HG02798 (cell line): Measurements from ENCODE around the gene MEAF6.
"Not testable (repeated sequence)": the region's sequence is repeated elsewhere in the genome, so short reads cannot be mapped to it uniquely, and the experiment has no call there.

Source experiments
- ATAC-seq: cut with Tn5 transposase; IDR thresholded peaks from one replicate; pipeline ENCODE4 v1.9.1; 2021; ENCODE audit warnings: mild to moderate bottlenecking; ENCODE audit not compliant: unreplicated experiment, poor library complexity

The MEAF6 gene

DNA sequence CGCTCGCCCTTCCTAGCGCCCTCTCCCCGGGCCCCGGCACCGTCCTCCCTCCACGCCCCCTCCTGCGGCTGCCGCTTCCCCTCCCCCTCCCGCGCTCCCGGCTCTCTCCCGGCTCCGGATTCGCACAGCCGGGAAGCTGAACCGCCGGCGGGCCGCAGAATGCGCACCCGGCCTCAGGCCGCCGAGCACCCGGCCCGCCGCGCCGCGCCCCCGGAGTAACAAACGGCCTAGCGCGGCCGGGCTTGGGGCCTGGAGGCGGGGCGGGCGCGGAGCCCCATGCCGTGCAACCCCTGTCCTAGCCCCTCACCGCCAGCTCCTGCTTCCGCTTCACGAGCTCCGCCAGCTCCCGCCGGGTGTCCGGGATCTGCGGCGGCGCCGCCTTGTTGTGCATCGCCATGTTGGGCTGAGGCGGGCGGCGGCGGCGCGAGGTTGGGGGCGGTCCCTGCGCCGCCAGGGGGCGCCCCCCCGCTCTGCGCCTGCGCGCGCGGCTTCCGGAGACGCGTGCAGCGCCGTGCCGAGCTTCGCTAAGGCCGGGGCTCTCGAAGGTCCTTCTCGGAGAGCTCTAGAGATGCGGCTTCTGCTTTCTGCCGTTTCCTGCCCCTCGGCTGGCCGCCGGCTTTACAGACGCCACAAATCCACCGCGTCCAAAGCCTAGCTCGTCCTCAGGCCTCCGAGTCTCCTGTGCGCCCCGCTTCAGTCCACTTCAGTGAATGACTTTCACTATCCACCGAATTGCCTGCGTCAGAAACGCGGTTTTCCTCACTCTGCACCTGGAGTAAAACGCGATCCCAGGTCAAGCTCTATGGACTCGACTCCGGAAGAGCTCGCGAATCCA, at the start of gene MEAF6:
TSS of gene MEAF6 (minus strand) at position 417 of the 835 bp plus-strand sequence. CDS start at position 397, 20 bp downstream.
- peak; percentile 92 for ATAC-seq

DNA sequence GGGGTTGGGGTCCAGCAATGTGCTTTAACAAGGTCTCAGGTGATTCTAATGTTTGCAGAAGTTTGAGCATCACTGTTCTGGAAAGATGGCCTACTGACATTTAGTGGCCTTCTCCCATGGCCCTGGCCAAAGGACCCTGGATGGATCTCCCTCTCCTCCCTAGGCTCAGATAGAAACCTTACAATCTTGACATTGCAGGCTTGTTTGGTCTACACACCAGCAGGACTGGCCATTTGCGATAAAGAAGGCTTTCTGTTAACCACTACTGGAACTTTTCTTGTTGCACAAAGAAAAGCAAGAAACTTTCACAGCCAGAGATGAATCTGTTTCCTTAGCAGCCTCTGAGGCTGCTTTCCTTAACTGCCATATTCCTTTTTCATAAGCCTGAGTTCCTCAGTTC, 48.4 kb upstream of the MEAF6 start:
- ATAC-seq = no peak

DNA sequence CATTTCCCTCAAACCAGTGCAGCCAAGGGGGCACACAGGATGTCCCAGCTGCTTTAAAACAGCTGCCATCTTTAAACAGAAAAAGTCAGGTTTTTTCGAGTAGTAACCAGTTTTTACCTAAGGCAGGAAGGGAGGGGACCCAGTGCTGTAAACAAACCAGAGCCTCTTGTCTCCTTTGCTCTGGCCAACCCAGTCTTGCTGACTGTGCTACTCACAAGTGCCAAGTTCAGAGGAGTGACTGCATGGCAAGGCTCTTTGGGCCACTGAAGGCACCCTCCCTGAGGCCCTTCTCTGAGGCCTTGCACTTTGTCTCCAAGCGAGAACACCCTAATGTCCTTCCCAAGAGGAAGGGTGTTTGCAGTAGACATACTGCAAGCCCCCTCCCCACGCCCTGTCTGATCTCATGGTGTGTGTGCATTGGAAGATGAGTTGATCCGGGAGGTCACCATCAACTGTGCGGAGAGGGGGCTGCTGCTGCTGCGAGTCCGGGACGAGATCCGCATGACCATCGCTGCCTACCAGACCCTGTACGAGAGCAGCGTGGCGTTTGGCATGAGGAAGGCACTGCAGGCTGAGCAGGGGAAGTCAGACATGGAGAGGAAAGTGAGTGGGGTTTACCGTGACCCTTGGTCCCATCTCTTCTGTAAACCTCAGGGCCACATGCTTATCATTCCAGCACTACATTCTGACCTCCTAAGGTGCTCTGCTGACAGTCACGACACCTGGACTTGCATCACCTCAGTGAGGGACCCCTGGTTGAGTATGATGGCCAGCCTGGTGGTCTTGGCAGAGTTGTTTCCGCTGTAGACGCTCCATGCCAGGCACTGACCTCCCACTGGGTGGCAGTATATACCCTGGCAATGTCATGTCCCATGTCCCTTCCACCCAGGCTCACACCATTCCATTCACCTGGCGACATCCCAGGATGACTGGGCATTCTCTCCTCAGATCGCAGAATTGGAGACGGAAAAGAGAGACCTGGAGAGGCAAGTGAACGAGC, 46.9 kb upstream of the MEAF6 start:
- ATAC-seq = no peak

DNA sequence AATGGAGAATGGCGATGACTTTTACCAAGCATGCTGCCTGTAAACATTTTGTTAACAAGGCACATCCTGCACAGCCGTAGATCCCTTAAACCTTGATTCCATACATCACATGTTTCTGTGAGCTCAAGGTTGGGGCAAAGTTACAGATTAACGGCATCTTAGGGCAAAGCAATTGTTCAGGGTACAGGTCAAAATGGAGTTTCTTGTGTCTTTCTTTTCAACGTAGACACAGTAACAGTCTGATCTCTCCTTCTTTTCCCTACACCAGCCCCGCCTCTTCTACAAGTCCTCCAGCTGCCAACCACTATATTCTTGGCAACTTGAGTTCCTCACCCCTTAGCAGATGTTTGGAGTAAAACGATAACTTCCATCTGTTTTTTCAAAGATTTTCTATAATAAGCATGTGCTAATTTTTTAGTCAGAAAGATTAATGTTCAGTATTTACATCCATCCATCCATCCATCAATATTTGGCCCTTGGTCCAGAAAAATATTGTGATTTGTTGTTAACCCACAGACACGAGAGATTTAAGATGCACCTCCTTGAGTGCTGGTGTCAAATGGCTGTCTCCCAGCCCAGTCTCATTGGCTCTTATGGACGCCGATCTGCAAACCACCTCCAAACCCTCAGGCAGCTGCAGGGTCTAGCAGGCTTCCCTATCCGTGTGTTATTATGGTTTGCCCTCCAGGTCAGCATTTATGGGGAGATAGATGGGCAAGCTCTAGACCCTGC, 46.0 kb upstream of the MEAF6 start:
- ATAC-seq = no peak

DNA sequence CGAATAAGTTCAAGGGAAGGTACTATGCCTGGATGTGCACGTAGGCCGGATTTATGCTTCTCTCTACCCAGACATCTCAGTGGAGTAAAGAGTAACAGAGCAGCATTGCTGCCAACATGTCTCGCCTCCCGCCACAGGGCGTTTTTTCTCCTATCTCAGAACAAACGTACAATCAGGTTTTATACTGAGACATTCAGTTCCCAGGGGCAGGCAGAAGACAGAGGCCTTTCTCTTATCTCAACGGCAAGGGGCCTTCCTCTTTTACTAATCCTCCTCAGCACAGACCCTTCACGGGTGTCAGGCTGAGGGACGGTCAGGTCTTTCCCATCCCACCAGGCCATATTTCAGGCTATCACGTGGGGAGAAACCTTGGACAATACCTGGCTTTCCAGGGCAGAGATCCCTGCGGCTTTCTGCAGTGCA, 45.4 kb upstream of the MEAF6 start:
- not testable (repeated sequence) for ATAC-seq

DNA sequence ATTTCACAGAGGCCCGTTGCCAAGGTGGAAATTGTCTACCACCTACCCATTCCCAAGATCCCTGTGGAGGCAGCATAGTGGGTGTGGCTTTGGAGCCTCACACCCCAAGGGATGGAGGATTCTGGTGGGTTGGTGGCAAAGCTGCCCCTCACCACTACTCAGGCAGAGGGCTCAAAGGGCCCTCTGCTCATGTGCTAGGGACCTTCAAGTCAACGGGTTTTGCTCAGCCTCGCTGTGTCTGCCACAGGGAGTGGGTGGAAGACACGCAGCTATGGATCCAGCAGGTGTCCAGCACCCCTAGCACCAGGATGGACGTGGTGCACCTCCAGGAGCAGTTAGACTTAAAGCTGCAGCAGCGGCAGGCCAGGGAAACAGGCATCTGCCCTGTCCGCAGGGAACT, 44.5 kb upstream of the MEAF6 start:
- no peak for ATAC-seq

DNA sequence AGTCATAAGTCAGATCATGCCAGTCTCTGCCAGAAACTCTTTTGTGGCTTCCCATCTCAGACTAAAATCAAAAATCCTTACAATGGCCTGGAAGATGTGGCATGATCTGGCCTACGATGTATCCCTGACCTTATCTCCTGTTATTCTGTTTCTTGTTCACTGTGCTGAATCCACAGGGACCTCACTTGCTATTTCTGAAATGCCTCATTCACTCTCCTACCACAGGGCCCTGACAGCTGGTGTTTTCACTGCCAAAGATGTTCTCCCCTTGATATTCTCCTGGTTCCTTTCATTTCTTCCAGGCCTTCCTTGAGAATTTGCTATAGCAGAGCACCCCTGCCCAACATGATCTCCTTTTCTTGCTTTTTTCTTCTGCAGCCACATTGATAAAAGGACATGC, 43.8 kb upstream of the MEAF6 start:
- no peak for ATAC-seq

DNA sequence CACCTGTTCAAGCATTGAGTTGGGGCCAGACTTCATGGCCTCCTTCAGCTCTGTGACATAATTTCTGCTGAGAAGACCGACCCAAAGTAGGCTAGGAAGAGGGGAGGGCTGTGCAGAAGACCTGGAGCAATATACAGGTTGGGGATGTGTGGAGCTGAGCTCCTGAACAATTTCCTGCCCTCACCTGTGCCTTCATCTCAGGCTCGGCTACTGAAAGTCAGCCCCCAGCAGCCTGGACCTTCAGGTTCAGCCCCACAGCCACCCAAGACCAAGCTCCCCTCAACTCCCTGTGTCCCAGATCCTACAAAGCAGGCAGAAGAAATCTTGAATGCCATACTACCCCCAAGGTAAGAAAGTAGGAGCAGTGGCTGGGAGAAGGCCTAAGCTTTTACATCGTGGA, 42.8 kb upstream of the MEAF6 start:
- ATAC-seq = no peak

DNA sequence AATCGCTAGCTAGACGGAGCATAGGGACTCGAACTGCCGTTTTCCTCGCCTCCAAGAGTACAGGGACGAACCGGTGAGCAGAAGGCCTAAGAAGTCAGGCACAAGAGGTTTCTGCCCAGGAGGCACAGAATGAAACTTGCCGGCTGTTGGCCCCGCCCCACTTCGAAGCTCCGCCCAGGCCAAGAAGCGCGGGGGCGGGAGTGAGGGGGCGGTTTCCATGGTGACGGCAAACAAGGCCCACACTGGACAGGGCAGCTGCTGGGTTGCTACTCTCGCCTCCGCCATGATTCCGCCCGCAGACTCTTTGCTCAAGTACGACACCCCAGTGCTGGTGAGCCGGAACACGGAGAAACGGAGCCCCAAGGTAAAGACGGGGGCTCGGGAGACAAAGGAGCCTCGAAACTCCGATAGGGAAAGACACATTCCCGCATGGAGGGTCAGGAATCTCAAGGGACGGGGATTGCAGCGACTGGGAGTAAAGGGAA, 42.2 kb upstream of the MEAF6 start, which contains the start of gene DNALI1:
TSS of gene DNALI1 (plus strand) at position 229 of the 485 bp plus-strand sequence. CDS start at position 284, 55 bp downstream.
- no peak for ATAC-seq

DNA sequence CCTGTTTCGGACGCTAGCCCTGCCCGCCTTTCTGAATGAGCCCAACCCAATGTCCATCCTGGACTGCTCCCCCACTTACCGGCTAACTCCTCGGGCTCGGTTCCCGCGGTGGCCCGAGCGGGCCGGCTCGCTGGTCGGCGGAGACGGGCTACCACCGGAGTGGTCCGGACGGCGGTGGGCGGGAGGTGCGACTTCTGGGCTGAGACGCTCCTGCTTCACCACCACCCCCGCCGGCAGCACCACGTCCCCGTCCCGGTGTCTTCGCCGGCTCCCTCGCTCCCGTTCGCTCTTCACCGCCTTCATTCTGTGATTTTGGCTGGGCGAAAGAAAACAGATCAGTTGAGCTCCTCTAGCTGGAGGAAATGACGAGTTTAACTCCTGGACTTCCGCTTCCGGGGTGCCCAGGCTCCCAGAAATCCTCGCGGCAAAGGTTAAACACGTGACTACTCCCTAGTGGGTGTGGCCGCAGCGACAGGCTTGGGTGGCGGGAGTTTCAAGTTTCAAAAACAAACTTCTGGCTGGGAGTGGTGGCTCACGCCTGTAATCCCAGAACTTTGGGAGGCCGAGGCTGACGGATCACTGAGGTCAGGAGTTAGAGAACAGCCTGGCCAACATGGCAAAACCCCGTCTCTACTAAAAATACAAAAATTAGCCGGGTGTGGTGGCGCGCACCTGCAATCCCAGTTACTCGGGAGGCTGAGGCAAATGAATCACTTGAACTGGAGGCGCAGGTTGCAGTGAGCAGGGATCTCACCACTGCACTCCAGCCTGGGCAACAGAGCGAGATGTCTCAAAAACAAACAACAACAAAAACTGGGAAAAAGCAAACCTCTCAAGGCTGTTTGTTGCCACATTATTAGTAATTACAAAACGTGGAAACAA, 39.6 kb upstream of the MEAF6 start, which contains the start of gene SNIP1:
TSS of gene SNIP1 (minus strand) at position 367 of the 882 bp plus-strand sequence. CDS start at position 303, 64 bp downstream.
- ATAC-seq = peak; percentile 81

DNA sequence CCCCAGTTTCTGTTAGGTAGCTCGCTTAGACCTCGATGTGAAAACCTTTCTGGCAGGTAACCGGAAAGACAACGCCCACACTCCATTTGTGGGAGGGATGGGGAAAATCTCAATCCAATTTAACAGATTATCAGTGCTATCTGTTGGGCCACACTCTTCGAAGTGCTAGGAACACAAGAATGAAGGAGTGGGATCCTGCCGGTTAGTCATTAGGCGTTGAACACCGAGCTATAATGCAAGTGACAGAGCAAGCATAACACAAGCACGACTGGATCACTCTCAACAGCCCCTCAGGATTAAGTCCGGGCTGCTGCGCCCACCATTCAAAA, 39.0 kb upstream of the MEAF6 start:
- no peak for ATAC-seq

DNA sequence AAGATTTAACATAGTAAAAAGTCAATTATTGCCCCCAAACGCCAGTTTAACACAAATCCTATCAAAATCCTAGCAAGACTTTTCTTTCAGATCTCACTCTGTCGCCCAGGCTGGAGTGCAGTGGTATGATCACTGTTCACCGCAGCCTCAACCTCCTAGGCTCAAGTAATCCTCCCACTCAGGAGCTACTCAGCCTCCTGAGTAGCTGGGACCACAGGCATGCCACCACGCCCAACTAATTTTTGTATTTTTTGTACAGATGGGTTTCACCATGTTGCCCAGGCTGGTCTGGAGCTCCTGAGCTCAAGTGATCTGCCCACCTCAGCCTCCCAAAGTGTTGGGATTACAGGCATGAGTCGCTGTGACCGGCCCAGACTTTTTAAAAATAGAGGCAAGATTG, 34.8 kb upstream of the MEAF6 start:
- ATAC-seq = no peak

DNA sequence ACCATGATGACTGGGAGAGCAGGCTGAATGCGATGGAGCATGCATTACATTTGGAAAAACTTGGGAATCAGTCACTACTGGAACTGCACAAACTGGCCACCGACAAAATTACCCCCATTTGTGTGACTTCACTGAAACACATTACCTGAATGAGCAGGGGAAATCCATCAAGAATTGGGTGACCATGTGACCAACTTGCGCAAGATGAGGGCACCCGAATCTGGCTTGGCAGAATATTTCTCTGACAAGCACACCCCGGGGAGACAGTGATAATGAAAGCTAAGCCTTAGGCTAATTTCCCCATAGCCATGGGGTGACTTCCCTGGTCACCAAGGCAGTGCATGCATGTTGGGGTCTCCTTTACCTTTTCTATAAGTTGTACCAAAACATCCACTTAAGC, 30.5 kb upstream of the MEAF6 start:
- no peak for ATAC-seq

DNA sequence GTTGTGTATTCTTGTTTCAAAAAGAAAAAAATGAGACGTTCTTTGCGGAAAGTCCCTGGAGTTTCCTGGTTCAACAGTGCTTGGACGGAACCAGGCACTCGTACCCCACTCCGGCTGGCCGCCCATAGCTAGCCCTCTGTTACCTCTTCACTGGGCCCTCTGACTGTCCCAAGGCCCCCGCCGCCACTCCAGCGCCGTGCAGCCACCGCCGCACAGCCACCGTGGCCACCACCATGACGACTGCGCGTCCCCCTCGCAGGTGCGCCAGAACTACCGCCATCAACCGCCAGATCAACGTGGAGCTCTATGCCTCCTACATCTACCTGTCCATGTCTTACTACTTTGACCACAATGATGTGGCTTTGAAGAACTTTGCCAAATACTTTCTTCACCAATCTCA, 30.0 kb upstream of the MEAF6 start:
- no peak for ATAC-seq

DNA sequence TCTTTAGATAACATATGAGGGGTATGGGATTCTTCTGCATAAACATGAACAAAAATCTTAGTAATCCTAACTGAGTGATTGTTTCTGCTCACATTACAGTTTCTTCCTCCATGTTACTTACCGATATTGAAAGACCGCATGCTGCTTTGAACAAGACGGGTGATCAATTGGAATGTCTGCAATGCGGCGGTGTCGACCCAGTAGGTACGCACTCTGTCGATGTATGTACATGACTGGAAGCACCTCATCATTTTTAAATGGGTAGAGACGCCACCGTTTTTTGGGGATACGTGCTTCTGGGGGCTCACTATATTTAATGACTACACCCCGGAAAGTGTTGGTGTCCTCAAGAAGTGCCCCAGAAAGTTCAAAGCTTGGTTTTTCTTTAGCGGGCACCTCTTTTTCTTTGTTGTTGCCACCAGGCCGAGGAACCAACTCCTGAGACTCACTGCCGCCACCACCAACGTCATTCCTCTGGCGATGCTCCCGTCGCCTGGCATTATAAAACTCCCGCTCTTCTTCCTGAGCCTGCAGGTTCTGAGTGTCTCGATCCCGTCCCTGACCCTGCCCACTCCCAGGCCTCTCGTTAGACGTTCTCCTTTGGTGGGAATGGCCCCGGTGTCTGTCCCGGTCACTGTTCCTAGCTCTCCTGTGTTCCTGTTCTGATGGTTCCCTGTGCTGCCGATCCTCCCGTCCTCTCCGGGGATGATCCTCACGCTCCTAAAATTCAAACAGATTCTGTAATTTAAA, 25.6 kb upstream of the MEAF6 start:
- no peak for ATAC-seq

DNA sequence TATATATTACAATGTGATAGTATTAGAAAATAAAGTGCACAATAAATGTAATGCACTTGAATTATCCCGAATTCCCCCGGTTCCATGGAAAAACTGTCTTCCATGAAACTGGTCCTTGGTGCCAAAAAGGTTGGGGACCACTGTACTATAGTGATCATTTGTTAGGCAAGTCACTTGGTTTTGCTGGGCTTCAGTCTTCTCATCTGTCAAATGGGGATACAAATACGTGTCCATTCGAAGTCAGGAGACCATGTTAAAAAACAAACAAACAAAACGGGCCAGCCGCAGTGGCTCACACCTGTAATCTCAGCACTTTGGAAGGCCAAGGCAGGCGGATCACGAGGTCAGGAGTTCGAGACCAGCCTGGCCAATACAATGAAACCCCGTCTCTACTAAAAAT, 24.6 kb upstream of the MEAF6 start:
- not testable (repeated sequence) for ATAC-seq

DNA sequence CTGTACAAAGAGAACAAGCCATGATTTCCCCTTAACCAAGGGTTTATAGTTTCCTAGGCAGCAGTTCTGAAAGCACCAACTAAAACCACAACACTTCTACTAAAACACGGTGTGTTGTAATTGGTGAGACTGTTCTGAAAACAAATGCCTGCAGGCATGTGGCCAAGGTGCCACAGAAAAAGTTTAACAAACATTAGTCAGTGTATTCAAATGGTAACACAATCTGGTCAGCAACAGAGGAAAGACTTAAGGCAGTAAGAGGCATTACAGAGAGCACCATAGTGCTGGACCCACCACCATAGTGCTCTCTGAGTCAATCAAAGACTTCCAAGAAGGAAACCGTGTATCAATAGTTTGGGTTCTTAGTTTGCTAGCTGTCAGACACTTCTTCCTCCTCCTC, 22.8 kb upstream of the MEAF6 start:
- no peak for ATAC-seq

DNA sequence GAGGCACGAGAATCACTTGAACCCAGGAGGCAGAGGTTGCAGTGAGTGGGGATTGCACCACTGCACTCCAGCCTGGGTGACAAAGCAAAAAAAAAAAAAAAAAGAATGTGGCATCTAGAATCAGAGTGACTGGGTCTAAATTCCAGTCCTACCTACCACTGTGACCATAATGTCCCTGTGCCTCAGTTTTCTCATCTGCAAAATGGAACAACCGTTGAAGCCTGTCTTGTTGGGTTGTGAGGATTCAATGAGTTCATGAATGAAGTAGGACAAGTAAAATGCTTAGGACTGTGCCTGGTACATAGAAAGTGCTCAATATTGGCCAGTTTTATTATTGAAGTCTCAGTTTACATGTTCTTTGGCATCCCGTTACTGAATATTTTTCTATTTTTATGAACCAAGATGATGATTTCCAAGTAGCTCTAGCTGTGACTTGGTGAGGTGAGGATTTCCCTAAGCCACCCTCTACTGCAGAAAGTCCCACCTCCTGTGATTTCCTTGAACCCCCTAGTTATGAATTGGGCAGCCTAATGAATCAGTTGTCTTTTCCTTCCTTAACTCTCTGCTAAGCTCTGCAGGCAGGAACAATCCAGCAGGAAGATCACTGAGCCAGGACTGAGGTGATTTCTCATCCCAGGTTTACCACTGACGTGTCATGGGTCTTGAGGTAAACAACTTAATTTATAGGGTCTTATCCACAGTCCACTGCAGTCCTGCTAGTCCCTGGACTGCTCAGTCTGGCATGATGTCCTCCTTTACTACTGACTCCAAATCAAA, 18.9 kb upstream of the MEAF6 start:
- no peak for ATAC-seq
